NCI-H1694 (cell line): ENCODE results near the gene GDNF.

ENCODE experiments used
- DNase-seq: peaks from one replicate; lab custom pipeline; 2025; lab: John Stamatoyannopoulos, UW

GDNF gene

GRCh38 chr5:37777432-37778130, 62.3 kb downstream of the GDNF start:
- no peak for DNase-seq

GRCh38 chr5:37776826-37777225, 63.0 kb downstream of the GDNF start:
- DNase-seq = no peak

GRCh38 chr5:37774912-37775483, 64.8 kb downstream of the GDNF start:
- DNase-seq = peak; percentile 46

GRCh38 chr5:37773809-37774208, 66.0 kb downstream of the GDNF start:
- DNase-seq = no peak

GRCh38 chr5:37772255-37772654, 67.6 kb downstream of the GDNF start:
- no peak for DNase-seq

- DNase-seq = no peak
Observed at GRCh38 chr5:37771731-37772130, 68.1 kb downstream of the GDNF start.

- DNase-seq = no peak
Observed at GRCh38 chr5:37771203-37771611, 68.6 kb downstream of the GDNF start.

- DNase-seq = no peak
Observed at GRCh38 chr5:37770786-37771185, 69.1 kb downstream of the GDNF start.

GRCh38 chr5:37769840-37770239, 70.0 kb downstream of the GDNF start:
- no peak for DNase-seq

- DNase-seq = no peak
Observed at GRCh38 chr5:37769108-37769507, 70.7 kb downstream of the GDNF start.

- no peak for DNase-seq
Observed at GRCh38 chr5:37768371-37768770, 71.5 kb downstream of the GDNF start.

GRCh38 chr5:37767961-37768360, 71.9 kb downstream of the GDNF start:
- no peak for DNase-seq

GRCh38 chr5:37767251-37767650, 72.6 kb downstream of the GDNF start:
- DNase-seq = no peak
